IPS DF 4.7 (cell line): ENCODE measurements around the gene FGF19.
"Not testable (repeated sequence)": the region's sequence is repeated elsewhere in the genome, so short reads cannot be mapped to it uniquely, and the experiment has no call there.

Experiments
- DNase-seq: peaks from one replicate; pipeline ENCODE4 v3.0.0-alpha.2; 2013; ENCODE audit warnings: low spot score; ENCODE audit errors: extremely low read depth

Gene FGF19

GRCh38 chr11:69696749-69697468, 6.9 kb downstream of the FGF19 start:
- no peak for DNase-seq

- DNase-seq, result not testable (repeated sequence)
Observed at GRCh38 chr11:69695995-69696394, 7.8 kb downstream of the FGF19 start.

GRCh38 chr11:69695581-69695980, 8.2 kb downstream of the FGF19 start:
- DNase-seq, result no peak

- no peak for DNase-seq
Observed at GRCh38 chr11:69694781-69695180, 9.0 kb downstream of the FGF19 start.

GRCh38 chr11:69692422-69692821, 11.4 kb downstream of the FGF19 start:
- DNase-seq, result no peak

- no peak for DNase-seq
Observed at GRCh38 chr11:69691463-69691862, 12.4 kb downstream of the FGF19 start.

- no peak for DNase-seq
Observed at GRCh38 chr11:69689484-69690319, 14.1 kb downstream of the FGF19 start.

- DNase-seq, result not testable (repeated sequence)
Observed at GRCh38 chr11:69687969-69688771, 15.7 kb downstream of the FGF19 start.

GRCh38 chr11:69686856-69687255, 17.0 kb downstream of the FGF19 start:
- no peak for DNase-seq

GRCh38 chr11:69686452-69686851, 17.4 kb downstream of the FGF19 start:
- no peak for DNase-seq

- DNase-seq, result no peak
Observed at GRCh38 chr11:69685348-69685747, 18.5 kb downstream of the FGF19 start.

- no peak for DNase-seq
Observed at GRCh38 chr11:69684651-69685050, 19.2 kb downstream of the FGF19 start.

GRCh38 chr11:69683764-69684333, 20.0 kb downstream of the FGF19 start:
- no peak for DNase-seq

GRCh38 chr11:69682681-69683326, 21.0 kb downstream of the FGF19 start:
- DNase-seq, result no peak

- no peak for DNase-seq
Observed at GRCh38 chr11:69682221-69682620, 21.6 kb downstream of the FGF19 start.

- DNase-seq, result no peak
Observed at GRCh38 chr11:69680688-69681087, 23.1 kb downstream of the FGF19 start.

GRCh38 chr11:69677749-69678148, 26.1 kb downstream of the FGF19 start:
- DNase-seq, result no peak

- DNase-seq, result peak; percentile 36
Observed at GRCh38 chr11:69674886-69675714, 28.7 kb downstream of the FGF19 start, which contains the start of gene LTO1. Gene LTO1 (minus strand): TSS chr11:69675353. CDS start chr11:69675239, 114 bp downstream.

GRCh38 chr11:69674267-69674885, 29.4 kb downstream of the FGF19 start:
- no peak for DNase-seq
